Upper lobe of right lung (tissue), 1 donor: ENCODE results near the gene CDH13. TPM values are rescaled to one million over a fixed set of nuclear protein-coding genes. Genes with fewer than 3 reads are reported as not detected.

Source experiments
- ATAC-seq: fragments of 200-7000 bp; cut with Tn5 transposase; one replicate; pipeline ENCODE4 v1.9.1; 2020; ENCODE audit warnings: mild to moderate bottlenecking, moderate library complexity
- DNase-seq: peaks from one replicate; pipeline ENCODE4 v3.0.0-alpha.2; 2020
- H3K27ac ChIP-seq: fragments of 200-600 bp; one replicate; pipeline ENCODE4 v1.8.0; 2022
- H3K27me3 ChIP-seq: fragments of 200-600 bp; one replicate; pipeline ENCODE4 v1.8.0; 2022; ENCODE audit warnings: mild to moderate bottlenecking
- H3K36me3 ChIP-seq: fragments of 200-600 bp; one replicate; pipeline ENCODE4 v1.8.0; 2022
- H3K4me1 ChIP-seq: fragments of 200-600 bp; one replicate; pipeline ENCODE4 v1.8.0; 2022
- H3K4me3 ChIP-seq: fragments of 200-600 bp; one replicate; pipeline ENCODE4 v1.8.0; 2022; ENCODE audit warnings: mild to moderate bottlenecking
- H3K9me3 ChIP-seq: fragments of 200-600 bp; one replicate; pipeline ENCODE4 v1.8.0; 2022
- CTCF ChIP-seq: fragments of 200-600 bp; IDR thresholded peaks from one replicate; pipeline ENCODE4 v1.8.0; 2022; ENCODE audit warnings: antibody characterized with exemption
- intact Hi-C: fragments of 100-400 bp; cut with DNase I; formaldehyde crosslinking; loops from one replicate; pipeline ENCODE4 v1.11.0; 2022
- total RNA-seq: library from RNA; stranded (reverse); fragmentation: NEBNext Ultra II Directional; extraction: Animal tissue kit (Norgen Biotek cat#: 25700); gene quantifications from one replicate; pipeline ENCODE4 v1.2.1, GENCODE V29; 2021
- donor health status: DM: no; HTN: yes; CAD: no; lungs with severe emphysema.

CDH13 gene
- total RNA-seq, 1 donor from 2014 or later, result 27.2 TPM

DNA sequence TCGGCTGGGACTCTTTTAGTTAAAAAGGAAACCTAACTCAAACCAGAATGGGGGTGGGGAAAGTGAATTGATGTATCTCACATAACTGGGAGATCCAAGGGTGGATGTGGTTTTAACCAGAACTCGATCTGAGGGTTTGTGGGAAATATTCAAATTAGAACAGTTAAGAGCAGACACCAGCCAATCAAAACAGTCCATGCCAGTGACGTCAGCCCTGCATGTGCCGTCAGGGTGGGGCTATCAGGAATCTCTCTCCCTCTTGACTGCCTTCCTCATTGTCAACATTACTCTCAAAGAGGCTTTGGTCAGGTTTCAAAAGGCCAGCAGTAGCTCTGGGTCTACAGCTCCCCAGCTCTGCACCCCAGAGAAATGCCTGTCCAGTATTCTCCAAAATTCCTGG is 1086.8 kb downstream of the CDH13 start:
- H3K4me3 ChIP-seq, result no peak overlapping the region
- no peak for DNase-seq
- H3K27me3 ChIP-seq, result no peaks in the 10 kb centered on the region
- H3K27ac ChIP-seq, result peak overlapping the region; percentile 82
- H3K9me3 ChIP-seq, result no peaks in the 10 kb centered on the region
- no peak for TF ChIP-seq CTCF
- intact Hi-C loops, result no loop called here
- peak; percentile 71 for ATAC-seq
- H3K4me1 ChIP-seq, result peaks cover 15% of the 10 kb centered on the region
- H3K36me3 ChIP-seq, result no peaks in the 10 kb centered on the region

GRCh38 chr16:83714286-83714685 is 1087.5 kb downstream of the CDH13 start:
- peak overlapping the region; percentile 82 for H3K27ac ChIP-seq
- no peak for TF ChIP-seq CTCF
- intact Hi-C loops, result no loop called here
- peaks cover 15% of the 10 kb centered on the region for H3K4me1 ChIP-seq
- no peaks in the 10 kb centered on the region for H3K27me3 ChIP-seq
- ATAC-seq (peak; percentile 80), DNase-seq (no peak)
- no peaks in the 10 kb centered on the region for H3K36me3 ChIP-seq
- no peaks in the 10 kb centered on the region for H3K9me3 ChIP-seq
- no peak overlapping the region for H3K4me3 ChIP-seq

- peaks cover 15% of the 10 kb centered on the region for H3K4me1 ChIP-seq
- intact Hi-C loops, result no loop called here
- H3K36me3 ChIP-seq, result no peaks in the 10 kb centered on the region
- H3K27me3 ChIP-seq, result no peaks in the 10 kb centered on the region
- no peaks in the 10 kb centered on the region for H3K9me3 ChIP-seq
- ATAC-seq (peak; percentile 84), DNase-seq (no peak)
- no peak overlapping the region for H3K4me3 ChIP-seq
- H3K27ac ChIP-seq, result peak overlapping the region; percentile 82
- no peak for TF ChIP-seq CTCF
Observed at GRCh38 chr16:83715217-83715920, 1088.6 kb downstream of the CDH13 start.

DNA sequence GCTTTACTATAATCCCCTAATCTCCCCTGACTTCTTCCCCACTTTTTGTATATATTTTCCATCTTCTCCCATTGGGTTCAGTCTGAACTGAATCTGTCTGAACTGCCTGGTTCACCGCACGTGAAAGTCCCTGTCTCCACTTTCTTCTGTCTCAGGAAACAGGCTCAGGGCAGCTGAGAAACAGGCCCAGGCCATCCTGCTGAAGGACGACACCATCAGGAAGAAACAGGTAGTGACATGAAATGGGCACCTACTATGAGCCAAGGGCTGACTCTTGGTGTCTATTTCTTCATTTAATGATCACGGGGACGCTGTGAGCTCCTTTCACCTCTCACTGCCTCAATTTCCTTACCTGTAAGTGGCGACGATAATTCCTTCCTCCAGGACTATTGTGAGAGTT is 1090.5 kb downstream of the CDH13 start:
- Histone ChIP-seq H3K27ac (no peak overlapping the region), H3K4me1 (peaks cover 15% of the 10 kb centered on the region), H3K36me3 (no peaks in the 10 kb centered on the region), H3K9me3 (no peaks in the 10 kb centered on the region), H3K4me3 (no peak overlapping the region), H3K27me3 (no peaks in the 10 kb centered on the region)
- no peak for DNase-seq
- no peak for ATAC-seq
- no peak for TF ChIP-seq CTCF
- intact Hi-C loops, result no loop called here

DNA sequence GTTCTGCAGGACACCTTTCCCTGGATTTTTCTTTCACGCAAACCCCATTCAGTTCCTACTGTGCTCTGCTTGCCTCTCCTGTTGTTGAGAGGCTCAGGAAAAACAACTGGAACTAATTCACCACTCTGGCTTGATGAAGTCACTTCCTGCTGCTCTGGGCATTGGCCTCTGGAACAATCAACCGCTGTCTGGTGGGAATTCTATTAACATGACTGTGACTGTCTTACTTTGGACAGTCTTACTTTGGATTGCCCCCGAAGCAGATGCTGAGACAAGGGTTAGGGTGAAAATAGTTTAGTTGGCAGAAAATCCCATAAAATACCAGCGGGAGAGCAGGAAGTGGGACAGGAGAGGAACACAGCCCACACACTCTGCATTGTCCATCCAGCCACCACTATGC is 1091.0 kb downstream of the CDH13 start:
- intact Hi-C loops, result no loop called here
- H3K27me3 ChIP-seq, result no peaks in the 10 kb centered on the region
- ATAC-seq (no peak), DNase-seq (no peak)
- H3K27ac ChIP-seq, result no peak overlapping the region
- no peaks in the 10 kb centered on the region for H3K36me3 ChIP-seq
- TF ChIP-seq CTCF, result no peak
- peaks cover 15% of the 10 kb centered on the region for H3K4me1 ChIP-seq
- H3K4me3 ChIP-seq, result no peak overlapping the region
- no peaks in the 10 kb centered on the region for H3K9me3 ChIP-seq

DNA sequence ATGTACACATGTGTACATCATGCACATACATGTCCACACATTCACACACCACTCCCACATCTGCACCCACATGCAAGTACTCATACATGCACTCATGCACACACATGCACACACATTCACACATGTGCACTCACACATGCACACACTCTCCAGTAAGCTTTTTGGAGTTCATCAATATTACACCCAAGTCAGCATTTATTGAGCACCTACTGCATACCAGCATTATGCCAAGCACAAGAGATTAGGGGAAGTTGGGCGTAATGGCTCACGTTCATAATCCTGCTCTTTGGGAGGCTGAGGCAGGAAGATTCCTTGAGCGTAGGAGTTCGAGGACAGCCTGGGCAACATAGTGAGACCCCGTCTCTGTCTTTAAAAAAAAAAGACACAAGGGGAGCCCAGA is 1093.4 kb downstream of the CDH13 start:
- no peaks in the 10 kb centered on the region for H3K9me3 ChIP-seq
- intact Hi-C loops, result no loop called here

More for the DNA sequence above, 1093.4 kb downstream of the CDH13 start:
- no peak overlapping the region for H3K4me3 ChIP-seq
- H3K36me3 ChIP-seq, result no peaks in the 10 kb centered on the region
- DNase-seq (no peak), ATAC-seq (no peak)
- TF ChIP-seq CTCF, result no peak
- H3K27ac ChIP-seq, result no peak overlapping the region
- no peaks in the 10 kb centered on the region for H3K27me3 ChIP-seq
- peaks cover 5% of the 10 kb centered on the region for H3K4me1 ChIP-seq
